GM21381 (cell line): ENCODE measurements around the gene PBX2.

Experiments
- ATAC-seq: cut with Tn5 transposase; IDR thresholded peaks from one replicate; pipeline ENCODE4 v1.9.1; 2021; ENCODE audit warnings: mild to moderate bottlenecking, moderate library complexity; ENCODE audit not compliant: unreplicated experiment

Gene PBX2

DNA sequence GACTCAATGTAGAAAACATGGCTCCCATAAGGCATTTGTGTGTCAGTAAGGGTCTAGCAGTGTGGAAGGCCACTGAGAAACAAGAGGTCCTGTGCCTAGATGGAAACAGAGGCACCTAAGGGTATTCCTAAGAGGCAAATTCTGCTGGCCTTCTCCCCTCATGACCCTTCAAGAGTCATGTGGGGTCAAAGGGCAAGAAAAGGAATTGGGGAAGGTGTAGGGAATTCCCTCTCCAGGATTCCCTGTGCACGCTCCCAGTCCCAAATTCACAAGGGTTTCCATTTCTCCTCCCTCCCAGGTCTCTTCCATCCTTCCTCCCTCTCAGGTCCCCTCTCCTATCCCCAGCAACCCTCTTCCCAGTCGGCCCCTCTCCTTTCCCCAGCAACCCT, 14.7 kb downstream of the PBX2 start:
- no peak for ATAC-seq

DNA sequence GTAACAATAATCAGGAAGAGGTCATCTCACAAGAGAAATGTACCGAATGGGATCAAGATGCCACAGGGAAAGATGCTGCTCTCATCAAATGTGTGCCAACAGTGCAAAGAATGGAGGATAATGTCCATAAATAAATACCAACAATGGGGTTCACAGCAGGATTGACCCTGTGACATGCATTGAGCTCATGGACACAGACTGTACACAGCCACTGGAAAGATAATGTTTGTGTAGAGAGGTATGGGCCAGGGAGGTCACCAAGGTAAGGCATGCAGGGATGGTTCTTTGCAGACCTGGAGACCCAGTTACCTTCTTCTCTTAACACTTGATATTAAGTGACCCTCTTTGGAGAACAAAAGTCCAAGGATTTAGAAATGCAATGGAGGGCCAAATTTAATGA, 15.6 kb downstream of the PBX2 start:
- no peak for ATAC-seq

DNA sequence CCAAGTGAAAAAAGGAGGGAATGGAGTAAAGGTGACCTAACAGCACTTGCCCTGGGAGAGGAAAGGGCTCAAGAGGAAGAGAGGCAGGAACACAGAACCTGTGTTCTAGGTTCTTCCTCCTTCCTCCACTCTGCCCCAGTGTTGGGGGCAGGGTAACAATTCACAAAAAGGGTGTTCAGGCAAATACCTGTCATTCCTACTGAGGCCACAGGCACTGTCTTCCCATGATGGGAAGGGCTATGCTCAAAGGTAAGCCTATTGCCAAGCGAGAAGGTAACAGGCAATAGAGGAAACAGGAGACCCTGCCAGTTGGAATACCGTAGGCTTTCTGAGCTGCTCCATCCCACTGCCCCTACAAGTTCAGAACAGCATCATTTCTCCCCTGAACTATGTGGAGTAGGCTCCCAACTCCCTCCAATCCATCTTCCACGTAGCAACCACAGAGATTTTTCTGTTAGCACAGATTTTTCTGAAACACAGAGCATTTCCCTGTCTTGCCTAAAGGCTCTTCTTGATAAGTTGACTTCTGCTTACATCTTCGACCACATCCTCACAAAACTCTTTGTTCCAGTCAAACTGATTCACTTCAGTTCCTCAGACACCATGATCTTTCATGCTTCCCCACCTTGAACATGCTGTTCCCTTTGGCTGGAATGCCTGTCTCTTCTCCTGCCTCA, 16.8 kb downstream of the PBX2 start:
- ATAC-seq: no peak

DNA sequence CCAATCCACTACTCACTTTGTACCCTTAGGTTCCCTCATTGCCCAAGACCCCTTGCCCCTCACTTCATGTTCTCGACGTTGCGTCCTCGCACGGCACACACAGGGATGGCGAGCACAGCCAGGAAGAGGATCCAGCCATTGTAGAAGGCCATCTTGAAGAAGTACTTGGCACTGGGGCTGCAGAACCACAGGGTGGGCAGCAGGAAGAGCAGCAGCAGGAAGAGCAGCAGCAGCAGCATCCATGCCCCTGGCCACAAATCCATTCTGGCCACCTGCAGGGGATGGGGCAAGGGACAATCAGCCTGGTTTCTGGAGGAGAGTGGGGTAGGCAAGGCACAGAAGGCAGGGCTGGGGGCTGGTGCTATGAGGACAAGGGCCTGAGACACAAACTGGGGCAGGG, 18.8 kb downstream of the PBX2 start:
- no peak for ATAC-seq

DNA sequence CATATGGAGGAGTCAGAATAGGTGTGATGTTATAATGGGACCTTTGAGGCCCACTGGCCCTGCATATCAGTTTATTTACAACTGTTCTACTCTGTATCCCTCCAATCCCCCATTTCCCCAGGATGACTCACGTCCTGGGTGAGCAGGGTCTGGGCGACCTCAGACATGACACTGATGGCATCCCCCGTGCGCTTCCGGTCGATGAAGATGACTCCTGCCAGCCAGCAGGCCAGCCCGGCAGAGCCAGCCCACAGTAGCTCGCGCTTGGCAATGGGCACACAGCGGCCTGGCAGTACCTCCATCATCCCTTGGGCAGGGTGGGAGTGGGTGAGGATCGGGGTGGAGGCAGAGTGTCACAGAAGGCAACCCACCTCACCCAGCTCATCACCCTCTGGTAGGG, 19.7 kb downstream of the PBX2 start:
- no peak for ATAC-seq

DNA sequence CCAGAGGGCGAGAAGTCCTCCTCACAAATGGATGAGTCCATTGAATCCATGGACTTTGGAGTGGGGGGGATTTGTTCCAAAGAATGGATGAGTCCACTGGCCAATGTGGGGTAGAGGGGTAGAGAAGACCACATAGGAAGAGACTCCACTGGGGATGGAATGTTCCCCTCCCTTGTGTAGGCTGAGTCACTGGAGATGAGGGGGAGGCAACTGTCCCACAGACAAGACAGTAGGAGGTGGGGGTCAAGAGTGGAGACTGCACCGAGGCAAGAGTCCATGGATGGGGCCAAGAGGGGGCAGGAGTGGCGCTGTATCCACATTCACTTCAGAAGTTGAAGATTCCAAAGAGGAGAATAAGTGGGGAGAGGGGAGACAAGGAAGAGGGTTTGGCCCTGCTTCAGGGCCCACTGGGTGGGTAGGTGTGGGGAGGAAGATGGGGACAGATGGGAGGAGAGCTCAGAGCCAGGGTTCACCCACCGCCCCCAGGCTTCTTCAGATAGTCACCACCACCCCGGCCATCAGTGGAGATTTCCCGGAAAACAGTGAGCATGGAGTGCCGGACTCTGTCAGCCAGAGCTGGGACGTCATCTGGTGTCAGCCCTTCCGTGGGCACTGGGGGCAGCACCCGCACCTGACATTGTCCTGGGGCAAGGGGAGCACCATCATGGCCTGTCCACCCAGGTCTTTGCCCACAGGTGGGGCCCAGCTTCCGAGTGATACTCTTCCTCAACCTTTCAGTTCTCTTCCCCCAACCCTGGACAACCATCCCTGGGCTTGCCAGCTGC, 21.0 kb downstream of the PBX2 start:
- no peak for ATAC-seq

DNA sequence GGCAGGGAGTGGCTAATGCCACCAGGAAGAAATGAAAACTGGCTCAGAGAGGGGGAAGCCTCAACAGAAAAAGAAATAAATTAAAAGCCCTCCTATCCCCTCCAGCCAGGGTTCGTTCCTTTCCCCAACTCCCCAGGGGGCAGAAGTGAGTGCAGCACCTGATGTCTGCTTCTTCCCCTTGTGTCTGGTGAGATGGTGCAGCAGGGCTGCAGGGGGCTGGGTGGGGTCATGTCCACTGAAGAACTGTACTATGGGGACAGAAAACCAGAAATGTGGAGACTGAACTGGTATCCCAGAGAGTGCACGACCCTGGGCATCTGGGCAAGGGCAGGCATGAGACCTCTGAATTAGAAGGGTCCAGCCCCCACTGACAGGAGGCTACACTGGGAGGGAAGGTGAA, 21.7 kb downstream of the PBX2 start:
- no peak for ATAC-seq

DNA sequence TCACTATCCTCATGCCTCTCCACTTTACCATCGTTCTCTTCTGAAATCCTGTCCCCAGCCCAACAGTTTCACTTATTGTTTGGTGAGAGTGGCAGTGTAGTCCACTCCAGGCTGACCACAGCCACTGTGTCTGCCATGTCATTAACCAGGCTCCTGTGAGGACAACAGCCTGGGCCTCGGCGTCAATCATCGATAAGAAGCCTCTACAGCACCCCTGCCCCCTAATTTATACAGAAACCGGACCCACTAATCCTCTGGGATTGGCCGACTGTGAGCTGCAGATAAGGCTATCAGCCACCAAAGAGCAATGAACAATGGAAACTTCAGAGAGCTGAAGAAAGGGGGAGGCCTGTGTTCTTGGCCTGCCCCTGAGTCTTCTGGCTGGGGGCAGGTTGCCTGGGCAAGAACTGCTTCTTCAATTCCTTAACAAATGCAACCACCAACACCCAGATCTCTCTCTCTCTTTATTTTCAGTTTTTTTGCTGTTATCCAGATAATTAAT, 22.2 kb downstream of the PBX2 start:
- no peak for ATAC-seq

DNA sequence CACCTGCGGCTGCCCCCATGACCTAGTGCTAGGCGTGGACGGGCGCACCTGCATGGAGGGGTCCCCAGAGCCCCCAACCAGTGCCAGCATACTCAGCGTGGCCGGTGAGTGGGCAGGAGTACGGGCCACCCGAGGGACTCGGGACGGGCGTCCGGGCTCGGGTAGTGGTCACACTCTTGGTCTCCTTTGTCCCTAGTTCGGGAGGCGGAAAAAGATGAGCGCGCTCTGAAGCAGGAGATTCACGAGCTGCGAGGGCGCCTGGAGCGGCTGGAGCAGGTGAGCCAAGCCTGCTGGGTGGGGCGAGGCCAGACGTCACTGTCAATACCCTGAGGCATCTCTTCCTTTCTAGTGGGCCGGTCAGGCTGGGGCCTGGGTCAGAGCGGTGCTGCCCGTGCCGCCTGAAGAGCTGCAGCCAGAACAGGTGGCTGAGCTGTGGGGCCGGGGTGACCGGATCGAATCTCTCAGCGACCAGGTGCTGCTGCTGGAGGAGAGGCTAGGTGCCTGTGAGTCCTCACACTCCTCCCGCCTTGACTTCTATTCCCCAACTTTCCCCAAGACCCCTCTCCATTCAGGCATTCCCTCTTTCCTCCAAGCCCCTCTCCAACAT, 22.7 kb downstream of the PBX2 start:
- ATAC-seq: no peak

DNA sequence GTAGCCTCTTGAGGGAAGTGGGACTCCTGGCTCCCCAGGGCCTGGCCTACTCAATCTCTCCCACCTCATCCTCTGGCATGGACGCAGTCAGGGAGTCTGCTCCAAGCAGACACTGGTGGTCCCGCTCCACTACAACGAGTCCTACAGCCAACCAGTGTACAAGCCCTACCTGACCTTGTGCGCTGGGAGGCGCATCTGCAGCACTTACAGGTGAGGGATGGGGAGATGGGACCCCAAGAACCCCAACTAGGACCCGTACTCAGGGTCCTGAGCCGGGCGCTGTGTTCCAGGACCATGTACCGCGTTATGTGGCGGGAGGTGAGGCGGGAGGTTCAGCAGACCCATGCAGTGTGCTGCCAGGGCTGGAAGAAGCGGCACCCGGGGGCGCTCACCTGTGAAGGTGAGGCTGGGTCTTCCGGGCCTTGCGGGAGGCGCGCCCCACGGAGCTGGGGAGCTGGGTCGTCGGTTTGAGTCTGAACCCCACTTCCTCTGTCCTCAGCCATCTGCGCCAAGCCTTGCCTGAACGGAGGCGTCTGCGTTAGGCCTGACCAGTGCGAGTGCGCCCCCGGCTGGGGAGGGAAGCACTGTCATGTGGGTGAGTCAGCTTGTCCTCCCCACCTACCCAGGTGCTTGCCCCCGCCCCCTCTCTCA, 23.5 kb downstream of the PBX2 start:
- no peak for ATAC-seq

DNA sequence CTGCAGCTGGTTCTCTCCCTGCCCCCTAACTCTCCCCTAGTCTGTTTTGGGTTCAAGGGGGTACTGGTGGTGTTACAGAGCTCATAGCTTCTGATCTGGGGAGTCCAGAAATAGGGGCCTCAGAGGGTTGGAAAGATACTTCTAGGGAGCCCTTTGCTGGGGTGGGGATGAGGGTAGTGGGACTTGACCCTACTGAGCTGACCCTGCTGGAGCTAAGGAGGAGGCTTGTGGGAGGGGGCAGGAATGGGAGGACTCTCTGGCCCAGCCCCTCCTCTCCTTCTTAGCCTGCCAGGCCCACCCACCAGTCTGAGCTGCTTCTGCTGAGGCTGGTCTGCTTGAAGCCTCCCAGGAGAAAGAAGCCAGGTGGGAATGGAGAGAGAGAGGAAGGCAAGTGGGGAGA, 25.7 kb downstream of the PBX2 start, which contains the start of gene EGFL8:
Gene EGFL8 (plus strand): TSS at position 301 of the 400 bp plus-strand sequence. CDS start 1,571 bp downstream, outside the sequence.
- ATAC-seq: no peak

DNA sequence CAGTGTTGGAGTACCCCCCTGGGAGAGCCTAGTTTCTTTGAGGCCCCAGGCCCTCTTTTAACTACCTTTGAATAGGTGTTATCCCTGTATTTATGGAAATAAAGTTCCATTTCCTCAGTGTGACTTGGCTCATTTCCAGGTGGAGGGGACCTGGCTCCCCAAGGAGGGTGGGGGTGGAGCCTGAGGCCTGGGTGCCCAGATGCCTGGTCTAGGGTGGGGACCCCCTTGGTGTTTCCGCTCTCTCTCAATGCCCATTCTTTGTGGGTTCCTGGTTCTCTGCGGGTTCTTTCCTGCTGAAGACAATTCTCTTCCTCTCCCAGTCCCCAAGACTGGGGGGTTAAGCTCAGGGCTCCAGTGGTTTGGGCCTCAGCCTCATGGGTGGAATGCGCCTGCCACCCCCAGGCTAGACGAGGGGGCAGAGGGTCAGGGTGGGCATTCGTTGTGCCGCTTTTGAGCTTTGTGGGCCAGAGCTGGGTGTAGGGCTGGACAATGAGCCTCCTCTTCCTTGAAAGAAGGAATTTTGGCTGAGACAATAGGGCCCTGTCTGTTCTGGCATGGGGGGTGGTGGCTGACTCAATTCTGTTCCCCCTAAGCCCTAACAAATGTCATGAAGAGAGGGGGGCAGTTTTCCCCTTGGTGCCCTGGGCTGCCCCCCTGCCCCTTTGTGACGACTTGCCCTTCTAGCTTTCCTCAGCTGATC, 26.3 kb downstream of the PBX2 start:
- no peak for ATAC-seq

DNA sequence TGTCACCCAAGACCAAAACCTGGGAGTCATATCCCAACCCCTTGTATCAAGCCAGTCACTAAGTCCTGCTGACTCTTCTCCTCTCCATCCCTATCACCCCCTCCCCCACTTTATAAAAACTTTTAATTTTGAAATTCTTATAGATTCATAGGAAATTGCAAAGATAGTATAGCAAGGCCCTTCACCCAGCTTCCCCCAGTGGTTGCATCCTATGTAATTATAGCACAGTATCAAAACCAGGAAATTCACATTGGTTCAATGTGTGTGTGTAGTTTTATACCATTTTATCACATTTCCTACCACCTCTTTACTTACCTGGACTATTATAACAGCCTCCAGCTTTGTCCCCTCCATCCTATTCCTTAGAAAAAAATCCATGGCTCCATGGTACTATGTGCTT, 31.9 kb downstream of the PBX2 start:
- ATAC-seq: no peak

DNA sequence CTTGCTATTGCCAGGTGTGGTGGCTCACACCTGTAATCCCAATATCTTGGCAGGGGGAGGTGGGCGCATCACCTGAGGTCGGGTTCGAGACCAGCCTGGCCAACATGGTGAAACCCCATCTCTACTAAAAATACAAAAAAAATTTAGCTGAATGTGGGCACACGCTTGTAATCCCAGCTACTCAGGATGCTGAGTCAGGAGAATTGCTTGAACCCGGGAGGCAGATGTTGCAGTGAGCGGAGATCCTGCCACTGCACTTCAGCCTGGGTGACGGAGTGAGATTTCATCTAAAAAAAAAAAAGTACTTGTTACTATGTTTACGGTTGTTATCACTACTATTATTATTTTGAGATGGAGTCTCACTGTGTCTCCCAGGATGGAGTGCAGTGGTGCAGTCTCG, 33.1 kb downstream of the PBX2 start:
- ATAC-seq: no peak

DNA sequence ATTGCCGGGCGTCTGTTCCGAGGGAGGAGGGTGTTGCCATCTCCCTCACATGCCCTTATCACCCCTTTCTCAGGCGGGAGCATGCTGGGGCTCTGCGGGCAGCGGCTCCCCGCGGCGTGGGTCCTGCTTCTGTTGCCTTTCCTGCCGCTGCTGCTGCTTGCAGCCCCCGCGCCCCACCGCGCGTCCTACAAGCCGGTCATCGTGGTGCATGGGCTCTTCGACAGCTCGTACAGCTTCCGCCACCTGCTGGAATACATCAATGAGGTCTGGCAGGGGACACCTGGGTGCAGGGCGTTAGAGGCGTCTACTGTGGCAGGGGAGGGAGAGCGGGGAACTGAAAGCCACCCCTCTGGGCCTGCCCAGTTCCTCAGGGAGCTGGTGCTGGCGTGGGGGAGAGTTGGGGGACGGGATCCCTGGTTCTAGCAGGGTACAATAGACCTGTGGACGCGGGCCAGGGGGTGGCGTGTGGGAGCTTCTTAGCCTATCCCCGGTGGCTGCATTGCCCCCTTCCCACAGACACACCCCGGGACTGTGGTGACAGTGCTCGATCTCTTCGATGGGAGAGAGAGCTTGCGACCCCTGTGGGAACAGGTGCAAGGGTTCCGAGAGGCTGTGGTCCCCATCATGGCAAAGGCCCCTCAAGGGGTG, 35.4 kb downstream of the PBX2 start:
- no peak for ATAC-seq

DNA sequence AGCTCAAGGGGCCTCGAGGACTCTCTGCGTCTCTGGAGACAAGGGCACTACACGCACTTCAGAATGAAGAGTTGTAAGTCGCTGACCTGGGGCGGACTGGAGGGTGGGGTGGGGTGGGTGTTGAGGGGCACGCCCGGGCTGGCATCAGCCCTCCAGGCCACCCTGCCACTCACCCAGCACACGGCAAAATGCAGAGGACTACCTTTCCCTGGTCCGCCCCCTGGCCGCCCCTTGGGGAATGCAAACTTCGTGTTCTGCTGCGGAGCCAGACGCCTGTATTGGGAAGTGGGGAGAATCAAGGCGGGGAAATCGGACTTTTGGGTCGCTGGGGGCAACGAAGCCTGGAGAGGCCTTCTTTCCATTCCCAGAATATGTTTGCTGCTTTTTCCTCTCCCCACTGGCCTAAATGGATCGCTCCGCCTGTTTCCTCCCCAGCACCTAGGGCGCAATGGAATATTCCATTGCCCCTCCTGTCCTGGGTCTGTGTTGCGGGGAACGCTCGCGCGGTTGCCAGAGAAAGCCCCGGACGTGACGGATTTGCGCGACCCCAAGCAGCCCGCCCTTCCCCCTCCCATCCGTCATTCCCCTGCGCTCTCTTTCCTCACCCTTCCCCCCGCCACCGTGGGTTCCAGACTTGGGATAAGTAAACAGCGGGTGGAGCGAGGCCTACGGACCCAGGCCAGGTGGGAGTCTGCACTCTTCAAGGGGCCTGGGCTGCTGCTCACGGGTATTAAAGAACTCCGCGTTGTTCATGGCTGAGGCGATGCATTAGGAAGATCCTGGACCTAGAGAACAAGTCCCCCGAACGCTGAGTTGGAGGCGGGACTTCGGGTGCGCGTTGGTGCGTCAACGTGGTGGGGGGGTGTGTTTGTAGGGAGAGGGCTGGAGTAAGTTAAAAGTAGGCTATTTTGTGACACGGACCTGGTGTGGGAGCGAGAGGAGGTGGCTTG, 36.2 kb downstream of the PBX2 start, which contains the start of gene PPT2:
Gene PPT2 (plus strand): TSS at position 578 of the 950 bp plus-strand sequence. CDS start 454 bp downstream, outside the sequence.
- no peak for ATAC-seq

DNA sequence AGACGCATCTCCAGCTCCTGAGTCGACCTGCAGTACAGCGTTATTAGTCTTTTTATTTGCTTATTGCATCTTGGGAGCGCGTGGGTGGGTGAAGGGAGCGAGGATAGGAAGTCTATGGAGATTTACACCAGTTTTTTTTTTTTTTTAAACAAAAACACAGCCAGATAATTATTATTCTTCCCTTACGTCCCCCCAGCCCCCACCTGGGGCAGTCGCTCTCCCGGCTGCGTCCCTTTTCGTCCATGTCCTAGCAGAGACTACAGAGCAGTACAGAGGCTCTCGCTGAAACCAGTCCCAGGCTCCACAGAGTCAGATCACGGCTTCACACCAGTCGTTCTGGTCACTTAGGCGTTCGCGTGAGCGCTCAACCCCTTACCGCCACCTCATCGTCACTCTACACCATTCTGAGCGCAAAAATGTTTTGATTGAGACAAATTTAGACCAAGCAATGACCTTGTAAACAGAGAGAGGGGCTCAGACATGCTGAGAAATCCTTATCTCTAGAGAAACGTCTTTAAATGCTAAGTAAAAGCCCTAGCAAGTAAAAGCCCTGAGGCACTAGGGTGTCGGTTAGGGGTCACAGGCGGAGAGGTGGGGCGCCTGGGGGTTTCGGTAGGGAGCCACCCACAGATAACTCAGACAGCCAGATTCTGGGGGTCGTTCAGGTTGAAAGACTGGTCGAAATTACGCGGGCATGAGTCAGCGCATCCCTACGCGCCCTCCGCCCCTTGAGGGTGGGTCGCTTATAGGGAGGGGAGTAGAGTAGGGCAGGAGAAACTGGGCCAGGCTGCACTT, 37.0 kb downstream of the PBX2 start:
- ATAC-seq: no peak
